HG03432 (cell line): ENCODE data around the gene CR2.
"Not testable (repeated sequence)": the region's sequence is repeated elsewhere in the genome, so short reads cannot be mapped to it uniquely, and the experiment has no call there.

ENCODE experiments used
- ATAC-seq: cut with Tn5 transposase; IDR thresholded peaks from one replicate; pipeline ENCODE4 v1.9.1; 2021; ENCODE audit warnings: mild to moderate bottlenecking, moderate library complexity; ENCODE audit not compliant: unreplicated experiment

Gene CR2

GRCh38 chr1:207503950-207504349, 49.8 kb downstream of the CR2 start:
- ATAC-seq, result no peak

GRCh38 chr1:207504438-207504837, 50.3 kb downstream of the CR2 start:
- ATAC-seq, result no peak

DNA sequence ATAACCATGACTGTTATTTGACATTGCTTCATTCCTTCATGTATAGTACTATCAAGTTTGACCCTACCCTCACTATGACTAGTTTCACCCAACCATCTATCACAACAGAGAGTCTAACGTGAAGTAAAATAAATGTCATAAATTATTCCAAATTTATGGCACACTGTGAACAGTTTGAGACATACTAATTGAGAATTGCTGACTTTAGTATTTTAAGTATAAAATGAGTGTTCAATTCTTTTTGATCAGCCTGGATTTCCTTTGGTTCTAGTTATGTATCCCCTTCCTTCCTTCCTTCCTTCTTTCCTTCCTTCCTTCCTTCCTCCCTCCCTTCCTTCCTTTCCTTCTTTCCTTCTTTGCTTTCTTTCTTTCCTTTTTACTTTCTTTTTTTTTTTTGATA, 56.3 kb downstream of the CR2 start:
- no peak for ATAC-seq

DNA sequence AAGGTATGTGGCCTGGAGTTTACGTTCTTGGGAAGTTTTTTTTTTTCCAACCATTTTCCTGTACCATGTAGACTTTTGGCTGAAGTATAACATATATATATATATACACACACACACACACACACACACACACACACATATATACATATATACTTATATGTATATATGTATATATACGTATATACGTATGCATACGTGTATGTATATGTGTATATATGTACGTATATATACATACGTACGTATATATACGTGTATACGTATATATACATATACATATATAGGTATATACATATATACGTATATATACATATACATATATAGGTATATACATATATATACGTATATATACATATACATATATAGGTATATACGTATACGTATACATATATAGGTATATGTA, 60.8 kb downstream of the CR2 start:
- no peak for ATAC-seq

- no peak for ATAC-seq
Observed at GRCh38 chr1:207516729-207517128, 62.6 kb downstream of the CR2 start.

GRCh38 chr1:207518608-207519236, 64.6 kb downstream of the CR2 start:
- no peak for ATAC-seq

DNA sequence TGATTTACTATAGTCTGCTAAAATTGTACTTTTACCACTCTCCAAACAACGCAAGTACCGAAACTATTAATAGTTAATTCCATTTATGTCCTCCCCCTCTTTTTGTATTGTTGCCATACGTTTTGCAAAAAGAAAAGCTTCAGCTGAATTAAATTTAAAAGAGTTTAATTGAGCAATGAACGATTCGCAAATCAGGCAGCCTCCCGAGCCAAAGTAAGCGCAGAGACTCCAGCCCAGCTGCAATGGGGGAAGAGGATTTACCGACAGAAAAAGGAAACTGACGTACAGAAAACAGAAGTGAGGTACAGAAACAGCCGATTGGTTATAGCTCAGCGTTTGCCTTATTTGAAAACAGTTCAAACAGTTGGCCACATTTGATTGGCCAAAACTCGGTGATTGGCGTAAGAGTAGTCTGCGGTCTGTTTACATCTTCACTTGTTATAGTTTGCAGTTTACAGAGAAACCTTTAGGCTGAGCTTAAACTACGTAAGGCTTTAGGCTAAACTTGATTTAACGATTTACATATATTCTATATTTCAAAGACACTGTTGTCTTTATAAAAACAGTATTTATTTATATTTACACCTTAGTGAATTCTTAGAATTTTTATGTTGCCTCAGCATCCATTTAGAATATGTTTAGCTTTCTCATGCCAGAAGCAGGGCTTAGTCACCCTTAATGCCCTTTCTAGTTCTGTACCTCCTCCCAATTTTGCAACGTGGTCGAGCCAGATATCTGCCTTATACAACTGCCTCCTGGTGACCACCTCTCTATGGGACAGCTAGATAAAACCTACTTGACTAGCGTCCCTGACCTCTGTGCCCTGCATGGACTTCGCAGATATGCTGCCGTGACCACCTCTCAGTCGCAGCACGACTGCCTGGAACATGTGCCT, 65.6 kb downstream of the CR2 start:
- no peak for ATAC-seq

- ATAC-seq, result not testable (repeated sequence)
Observed at GRCh38 chr1:207520400-207521345, 66.5 kb downstream of the CR2 start.

DNA sequence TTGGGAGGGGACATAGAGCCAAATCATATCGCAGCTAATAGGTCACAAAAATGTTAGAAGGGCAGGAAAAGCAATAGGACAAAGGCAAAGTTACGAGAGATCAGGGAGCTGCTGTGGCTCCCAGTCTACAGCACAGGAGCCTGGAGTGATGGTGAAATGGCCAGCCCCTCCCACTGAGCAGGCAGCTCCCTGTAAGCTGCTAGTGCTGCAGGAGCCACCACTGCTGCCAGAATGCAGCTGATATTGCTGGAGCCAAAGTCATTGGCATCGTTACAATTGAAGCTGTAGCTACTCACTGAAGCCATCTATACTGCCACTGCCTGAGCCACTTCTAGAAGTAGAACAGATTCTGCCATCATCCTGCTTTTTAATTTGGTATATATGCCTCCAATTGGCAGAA, 71.1 kb downstream of the CR2 start:
- not testable (repeated sequence) for ATAC-seq

- ATAC-seq, result not testable (repeated sequence)
Observed at GRCh38 chr1:207528401-207528800, 74.3 kb downstream of the CR2 start.

DNA sequence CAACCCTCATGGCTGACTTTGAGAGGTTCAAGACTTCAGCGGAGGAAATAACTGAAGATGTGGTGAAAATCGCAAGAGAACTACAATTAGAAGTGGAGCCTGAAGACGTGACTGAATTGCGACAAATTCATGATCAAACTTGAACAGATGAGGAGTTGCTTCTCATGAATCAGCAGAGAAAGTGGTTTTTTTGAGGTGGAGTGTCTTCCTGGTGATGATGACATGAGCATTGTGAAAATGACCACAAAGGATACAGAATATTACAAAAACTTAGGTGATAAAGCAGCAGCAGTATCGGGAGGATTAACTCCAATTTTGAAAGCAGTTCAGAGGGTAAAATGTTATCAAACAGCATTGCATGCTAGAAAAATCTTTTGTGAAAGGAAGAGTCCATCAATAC, 82.1 kb downstream of the CR2 start:
- ATAC-seq, result not testable (repeated sequence)
